ENCODE data around the gene IL36B. TPM values are rescaled to one million over a fixed set of nuclear protein-coding genes. Genes with fewer than 3 reads are reported as not detected.
A peak's percentile ranks its signal among the peaks of the same experiment; 100 is the strongest.

IL36B gene
- total RNA-seq, 1 donor from 2014 or later, result not detected

DNA sequence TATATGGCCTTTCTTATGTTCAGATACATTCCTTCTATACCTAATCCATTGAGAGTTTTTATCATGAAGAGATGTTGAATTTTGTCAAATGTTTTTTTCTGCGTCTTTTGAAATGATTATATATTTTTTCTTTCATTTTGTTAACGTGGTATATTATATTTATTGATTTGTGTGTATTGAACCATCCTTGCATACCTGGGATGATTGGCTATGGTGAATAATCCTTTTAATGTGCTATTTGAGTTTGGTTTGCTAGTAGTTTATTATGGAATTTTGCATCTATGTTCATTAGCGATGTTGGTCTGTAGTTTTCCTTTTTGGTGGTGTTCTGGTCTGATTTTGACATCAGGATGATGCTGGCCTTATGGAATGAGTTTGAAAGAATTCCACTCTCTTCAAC, 63.1 kb downstream of the IL36B start:
- intact Hi-C loops (cut with micrococcal nuclease), result no loop called here
- Mint-ChIP-seq H3K27ac (no peak overlapping the region), H3K4me1 (ENCODE audit: low read depth) (peaks cover 22% of the 10 kb centered on the region)

GRCh38 chr2:112985090-112985489, 67.6 kb downstream of the IL36B start:
- Mint-ChIP-seq H3K9me3 (peaks cover 18% of the 10 kb centered on the region), H3K4me1 (ENCODE audit: low read depth) (peaks cover 27% of the 10 kb centered on the region), H3K36me3 (ENCODE audit: low read depth) (no peaks in the 10 kb centered on the region), H3K4me3 (no peak overlapping the region), H3K27me3 (ENCODE audit: insufficient read depth) (no peaks in the 10 kb centered on the region), H3K27ac (no peak overlapping the region)
- DNase-seq (ENCODE audit: low spot score), result peak; percentile 41
- intact Hi-C loops (cut with micrococcal nuclease), result no loop called here

More for the DNA sequence above, 63.1 kb downstream of the IL36B start:
- peaks cover 15% of the 10 kb centered on the region for H3K36me3 Mint-ChIP-seq (ENCODE audit: low read depth)
- H3K9me3 Mint-ChIP-seq, result peaks cover 47% of the 10 kb centered on the region
- no peak overlapping the region for H3K4me3 Mint-ChIP-seq
- no peaks in the 10 kb centered on the region for H3K27me3 Mint-ChIP-seq (ENCODE audit: insufficient read depth)
- no peak for DNase-seq (ENCODE audit: low spot score)

DNA sequence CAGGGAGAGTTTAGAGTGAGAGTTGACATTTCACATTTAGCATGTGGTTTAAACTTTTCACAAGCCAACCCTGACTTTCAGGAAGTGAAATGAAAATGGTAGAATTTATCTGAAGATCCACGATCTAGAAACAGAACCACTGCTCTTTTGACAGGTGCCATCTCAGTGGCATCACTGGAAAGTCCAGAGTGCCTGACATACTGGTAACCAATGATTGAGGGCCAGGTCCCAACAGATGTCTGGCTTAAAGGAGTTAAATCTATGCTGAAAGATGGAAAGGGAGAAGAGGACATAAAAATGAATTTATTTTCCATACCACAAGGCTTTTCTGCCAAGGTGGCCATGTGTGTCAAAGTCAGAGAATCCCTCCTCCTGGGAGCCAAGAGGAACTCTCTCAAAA, 72.1 kb downstream of the IL36B start:
- DNase-seq (ENCODE audit: low spot score), result no peak
- no peaks in the 10 kb centered on the region for H3K36me3 Mint-ChIP-seq (ENCODE audit: low read depth)
- intact Hi-C loops (cut with micrococcal nuclease), result loop anchor here (2.0 kb wide), 1 partner anchor 16 kb away; no protein-coding TSS in a partner anchor

GRCh38 chr2:112979731-112980130, 72.9 kb downstream of the IL36B start:
- no peaks in the 10 kb centered on the region for H3K36me3 Mint-ChIP-seq (ENCODE audit: low read depth)
- H3K27me3 Mint-ChIP-seq (ENCODE audit: insufficient read depth), result peaks cover 6% of the 10 kb centered on the region
- intact Hi-C loops (cut with micrococcal nuclease), result loop anchor here (2.0 kb wide), 1 partner anchor 17 kb away; no protein-coding TSS in a partner anchor
- H3K9me3 Mint-ChIP-seq, result no peaks in the 10 kb centered on the region
- DNase-seq (ENCODE audit: low spot score), result no peak
- H3K4me3 Mint-ChIP-seq, result no peak overlapping the region
- peaks cover 20% of the 10 kb centered on the region for H3K4me1 Mint-ChIP-seq (ENCODE audit: low read depth)
- H3K27ac Mint-ChIP-seq, result no peak overlapping the region

More for the DNA sequence above, 72.1 kb downstream of the IL36B start:
- Mint-ChIP-seq H3K4me1 (ENCODE audit: low read depth) (peaks cover 27% of the 10 kb centered on the region), H3K27ac (no peak overlapping the region), H3K9me3 (no peaks in the 10 kb centered on the region), H3K4me3 (no peak overlapping the region), H3K27me3 (ENCODE audit: insufficient read depth) (peaks cover 6% of the 10 kb centered on the region)

- Mint-ChIP-seq H3K4me1 (ENCODE audit: low read depth) (peaks cover 15% of the 10 kb centered on the region), H3K9me3 (no peaks in the 10 kb centered on the region), H3K36me3 (ENCODE audit: low read depth) (no peaks in the 10 kb centered on the region), H3K27ac (no peak within 1 kb of the TSS), H3K27me3 (ENCODE audit: insufficient read depth) (peaks cover 9% of the 10 kb centered on the region), H3K4me3 (no peak within 1 kb of the TSS)
- no peak for DNase-seq (ENCODE audit: low spot score)
- intact Hi-C loops (cut with micrococcal nuclease), result no loop called here
These were observed 75.1 kb downstream of the IL36B start, which contains the start of gene IL36G for GRCh38 chr2:112977559-112978056. Gene IL36G (plus strand): TSS chr2:112978006. CDS start chr2:112978639, 633 bp downstream.

Other genes with a start within 250 kb of the IL36B start
- 0.23 and 0.44 TPM in 2 replicates for gene IL1B, start 216.1 kb downstream of the IL36B start, total RNA-seq
- gene IL37, start 141.7 kb downstream of the IL36B start, total RNA-seq, result not detected in 2 replicates
- not detected in 2 replicates for gene IL36G, start 74.9 kb downstream of the IL36B start, total RNA-seq
- not detected in 2 replicates for gene IL36A, start 47.4 kb downstream of the IL36B start, total RNA-seq
- not detected in 2 replicates for gene IL36RN, start 6.3 kb upstream of the IL36B start, total RNA-seq
- not detected in 2 replicates for gene IL1F10, start 15.1 kb upstream of the IL36B start, total RNA-seq
- 4.2 and 4.7 TPM in 2 replicates for gene IL1RN, start 74.7 kb upstream of the IL36B start, total RNA-seq
- 249 and 257 TPM in 2 replicates for gene PSD4, start 121.1 kb upstream of the IL36B start, total RNA-seq
- 0.70 and 1.6 TPM in 2 replicates for gene PAX8, start 226.1 kb upstream of the IL36B start, total RNA-seq

Data from activated T-helper 1 cell treated with anti-CD3 and anti-CD28 coated beads, Interleukin-12 subunit alpha, Interleukin-12 subunit beta, Interleukin-2, Interleukin-4 antibody, amounts not matched to agents 30 ng/mL and 10 ng/mL and 1 ng/mL, durations not matched to agents 14 hours and 24 hours and 36 hours (primary cell).